GM11168 (cell line): ENCODE measurements around the gene TACR1.
"Not testable (repeated sequence)": the region's sequence is repeated elsewhere in the genome, so short reads cannot be mapped to it uniquely, and the experiment has no call there.

Experiments
- in situ Hi-C: fragments of 300-500 bp; cut with MboI; formaldehyde crosslinking; loops from one replicate; pipeline ENCODE4 v1.12.0; 2022; ENCODE audit warnings: low sequenced_read_pairs; ENCODE audit not compliant: unreplicated experiment

TACR1 gene, protein sequence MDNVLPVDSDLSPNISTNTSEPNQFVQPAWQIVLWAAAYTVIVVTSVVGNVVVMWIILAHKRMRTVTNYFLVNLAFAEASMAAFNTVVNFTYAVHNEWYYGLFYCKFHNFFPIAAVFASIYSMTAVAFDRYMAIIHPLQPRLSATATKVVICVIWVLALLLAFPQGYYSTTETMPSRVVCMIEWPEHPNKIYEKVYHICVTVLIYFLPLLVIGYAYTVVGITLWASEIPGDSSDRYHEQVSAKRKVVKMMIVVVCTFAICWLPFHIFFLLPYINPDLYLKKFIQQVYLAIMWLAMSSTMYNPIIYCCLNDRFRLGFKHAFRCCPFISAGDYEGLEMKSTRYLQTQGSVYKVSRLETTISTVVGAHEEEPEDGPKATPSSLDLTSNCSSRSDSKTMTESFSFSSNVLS

DNA sequence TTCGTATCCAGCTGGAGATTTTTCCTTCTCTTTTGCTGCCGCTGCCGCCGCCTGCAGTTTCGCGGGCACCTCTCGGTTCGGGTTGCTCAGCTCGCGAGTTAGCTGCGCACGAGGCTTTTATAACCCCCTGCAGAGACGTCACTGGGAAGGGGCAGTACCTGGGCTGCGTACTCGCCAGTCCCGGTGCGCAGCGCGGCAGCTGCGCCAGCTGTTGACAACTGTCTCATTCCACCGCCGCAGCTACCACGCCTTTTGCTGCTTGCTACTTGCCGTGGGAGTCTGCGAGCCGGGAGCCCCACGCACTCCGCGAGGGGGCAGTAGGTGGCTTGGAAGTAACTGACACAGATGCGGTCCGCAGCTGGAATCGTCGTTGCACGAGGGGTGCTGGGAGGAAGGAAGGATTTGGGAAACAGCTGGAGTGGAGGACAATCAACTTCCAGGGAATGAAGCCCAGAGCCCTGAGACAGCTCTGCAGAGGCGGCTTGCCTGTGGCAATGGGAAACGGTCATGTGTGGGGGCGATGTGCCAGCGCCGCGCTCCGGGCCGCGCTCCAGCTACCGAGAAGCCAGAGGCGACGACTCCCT is at the start of gene TACR1:
TACR1 (minus strand) TSS at position 93 of the 584 bp plus-strand sequence. CDS start 586 bp downstream, outside the sequence.
- in situ Hi-C loops = no loop called here

DNA sequence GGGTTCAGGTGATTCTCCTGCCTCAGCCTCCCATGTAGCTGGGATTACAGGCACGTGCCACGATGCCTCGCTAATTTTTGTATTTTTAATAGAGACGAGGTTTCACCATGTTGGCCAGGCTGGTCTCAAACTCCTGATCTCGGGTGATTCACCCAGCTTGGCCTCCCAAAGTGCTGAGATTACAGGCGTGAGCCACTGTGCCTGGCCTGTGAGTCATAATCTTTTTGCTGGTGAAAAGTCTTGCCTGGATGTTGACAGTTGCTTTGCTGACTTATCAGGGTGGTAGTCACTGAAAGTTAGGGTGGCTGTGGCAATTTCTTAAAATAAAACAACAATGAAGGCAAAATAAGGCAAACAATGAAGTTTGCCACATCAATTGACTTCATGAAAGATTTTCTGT is 49.3 kb upstream of the TACR1 start:
- in situ Hi-C loops = not testable (repeated sequence)

DNA sequence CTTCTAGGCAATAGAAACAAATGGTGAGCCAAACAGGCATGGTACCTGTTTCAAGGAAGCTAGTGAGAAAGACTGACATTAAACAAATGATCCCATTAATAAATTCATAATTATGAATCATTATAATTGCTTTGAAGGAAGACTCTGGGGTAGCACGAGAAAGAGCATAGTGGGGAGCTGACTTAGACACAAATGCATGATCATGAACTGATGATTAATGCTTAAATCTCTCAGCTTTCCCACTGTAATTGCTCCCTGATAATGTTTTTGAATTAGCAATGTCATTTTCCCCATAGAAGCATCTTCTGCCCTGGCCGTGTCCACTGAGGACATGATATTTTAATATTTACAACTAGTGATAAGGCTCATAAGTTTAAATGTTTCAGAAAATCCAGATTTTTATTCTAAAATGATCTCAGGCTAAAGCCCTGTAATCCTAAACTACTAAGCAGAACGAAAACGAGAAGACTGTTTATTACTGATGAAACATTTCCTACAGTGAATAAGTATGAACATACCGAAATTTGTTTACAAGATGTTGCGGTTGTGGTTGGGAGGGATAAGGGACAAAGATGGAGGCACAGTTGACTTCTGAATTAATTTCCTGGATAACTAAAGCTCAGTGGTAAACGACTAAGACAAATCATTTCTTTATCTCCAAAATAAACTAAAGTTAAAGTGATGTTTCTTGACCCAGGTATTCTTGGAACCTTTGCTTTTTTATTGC is 47.3 kb upstream of the TACR1 start:
- in situ Hi-C loops = no loop called here

DNA sequence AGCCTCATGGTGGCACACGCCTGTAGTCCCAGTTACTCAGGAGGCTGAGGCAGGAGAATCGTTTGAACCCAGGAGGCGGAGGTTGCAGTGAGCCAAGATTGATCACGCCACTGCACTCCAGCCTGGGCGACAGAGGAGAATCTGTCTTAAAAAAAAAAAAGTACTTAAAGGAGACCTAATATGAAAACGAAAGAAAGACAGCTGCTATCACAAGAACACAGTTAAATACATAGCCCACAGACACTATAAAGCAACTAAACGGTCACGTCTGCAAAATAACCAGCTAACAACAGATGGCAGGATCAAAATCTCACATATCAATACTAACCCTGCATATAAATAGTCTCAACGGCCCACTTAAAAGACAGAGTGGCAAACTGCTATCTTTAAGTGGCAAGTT is 43.9 kb upstream of the TACR1 start:
- in situ Hi-C loops = no loop called here

DNA sequence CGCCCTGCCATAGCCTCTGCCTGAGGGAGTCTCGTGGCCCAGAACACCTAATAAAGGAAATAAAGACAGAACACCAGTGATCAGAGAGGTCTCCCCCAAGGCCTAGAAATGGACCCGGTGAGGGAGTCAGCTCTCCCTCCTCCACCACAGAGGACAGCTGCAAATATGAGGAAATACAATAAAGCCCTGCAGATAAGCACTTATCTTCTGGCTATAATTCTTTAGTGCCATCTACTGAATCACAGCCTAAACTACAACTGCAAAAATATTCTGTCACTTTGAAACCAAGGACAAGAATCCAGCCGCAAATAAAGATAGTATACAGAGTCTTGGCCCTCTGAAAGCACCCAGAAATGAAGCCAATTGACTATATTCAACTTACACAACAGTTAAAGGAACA is 42.4 kb upstream of the TACR1 start:
- in situ Hi-C loops = no loop called here

DNA sequence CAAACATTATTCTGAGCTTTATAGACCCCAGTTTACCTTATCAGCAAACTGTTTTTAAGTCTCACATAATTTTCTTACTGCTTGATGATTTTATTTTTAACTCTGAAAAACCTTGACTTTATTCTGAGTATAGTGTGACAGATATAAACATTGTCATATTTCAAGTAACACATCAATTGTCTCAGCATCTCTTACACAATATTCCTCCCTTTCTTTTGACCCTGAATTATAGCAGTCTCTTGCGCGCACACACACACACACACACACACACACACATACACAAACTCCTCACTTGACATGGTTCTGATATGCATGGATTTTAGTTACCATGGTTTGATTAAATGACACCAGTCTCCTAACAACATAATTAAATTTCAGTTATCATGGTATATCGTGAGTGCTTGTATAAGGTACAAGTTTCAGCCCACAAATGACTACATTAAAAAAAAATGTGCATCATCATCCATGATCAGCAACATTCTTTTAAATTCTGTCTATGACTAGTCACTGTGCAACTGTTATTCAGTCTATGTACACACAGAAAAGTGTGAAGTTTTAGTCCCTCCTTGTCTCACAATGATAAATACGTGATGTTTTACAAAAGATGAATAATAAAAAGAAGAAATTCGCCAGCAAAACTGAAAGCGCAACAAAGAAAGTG is 39.5 kb upstream of the TACR1 start:
- in situ Hi-C loops = no loop called here

DNA sequence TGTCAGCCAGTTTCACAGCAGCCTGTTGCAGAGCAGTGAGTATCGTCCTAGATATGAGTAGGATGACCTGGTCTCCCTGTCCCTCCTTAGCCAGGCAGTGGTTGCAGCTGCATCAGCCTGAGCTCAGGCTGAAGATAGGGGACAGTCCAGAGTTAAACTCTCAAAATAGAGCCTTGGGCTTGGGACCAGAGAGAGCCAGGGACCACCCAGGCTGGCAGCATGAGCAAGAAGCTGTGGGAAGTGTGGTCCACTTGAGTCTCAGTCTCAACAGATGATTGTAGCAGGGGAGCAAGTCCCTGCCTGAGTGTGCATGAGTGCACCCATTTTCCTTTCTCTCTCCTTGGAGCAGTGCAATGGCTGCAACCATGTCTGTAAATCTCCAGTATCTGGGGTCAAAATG is 38.0 kb upstream of the TACR1 start:
- in situ Hi-C loops = no loop called here

DNA sequence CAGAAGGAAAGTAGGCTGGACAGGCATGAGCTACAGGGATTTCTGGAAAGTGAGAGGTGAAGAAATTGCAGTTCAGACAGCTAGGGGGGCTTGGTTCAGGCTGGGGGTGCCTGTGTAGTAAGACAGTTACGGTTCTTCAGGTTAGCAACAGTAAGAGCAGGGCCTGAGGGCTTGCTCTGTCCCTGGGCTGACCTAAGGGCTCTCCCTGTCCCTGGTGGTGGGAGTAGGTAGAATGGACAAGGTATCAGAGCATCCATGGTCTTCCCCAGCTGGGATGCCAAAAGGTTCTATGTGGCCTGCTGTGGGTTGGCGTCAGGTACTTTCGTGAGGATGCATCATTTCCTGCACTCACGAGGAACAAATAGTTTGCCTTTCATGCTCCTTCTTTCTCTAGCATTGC is 34.6 kb upstream of the TACR1 start:
- in situ Hi-C loops = no loop called here

DNA sequence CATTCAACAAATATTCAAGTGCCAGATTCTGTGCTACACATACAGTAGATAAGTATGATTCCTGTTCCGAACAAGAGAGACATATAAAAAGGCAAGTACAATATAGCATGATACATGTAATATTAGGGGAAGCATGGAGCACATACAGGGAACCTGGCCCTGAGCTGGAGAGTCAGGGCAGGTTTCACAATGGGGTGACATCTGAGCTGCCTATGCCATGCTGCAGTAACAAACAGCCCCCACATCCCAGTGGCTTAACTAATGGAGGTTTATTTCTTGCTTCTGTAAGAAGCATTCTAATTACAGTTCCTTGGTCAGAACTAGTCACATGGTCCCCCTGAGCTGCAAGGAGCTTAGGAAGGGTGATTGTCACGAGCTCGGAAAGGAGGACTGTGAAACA is 27.3 kb upstream of the TACR1 start:
- in situ Hi-C loops = no loop called here

DNA sequence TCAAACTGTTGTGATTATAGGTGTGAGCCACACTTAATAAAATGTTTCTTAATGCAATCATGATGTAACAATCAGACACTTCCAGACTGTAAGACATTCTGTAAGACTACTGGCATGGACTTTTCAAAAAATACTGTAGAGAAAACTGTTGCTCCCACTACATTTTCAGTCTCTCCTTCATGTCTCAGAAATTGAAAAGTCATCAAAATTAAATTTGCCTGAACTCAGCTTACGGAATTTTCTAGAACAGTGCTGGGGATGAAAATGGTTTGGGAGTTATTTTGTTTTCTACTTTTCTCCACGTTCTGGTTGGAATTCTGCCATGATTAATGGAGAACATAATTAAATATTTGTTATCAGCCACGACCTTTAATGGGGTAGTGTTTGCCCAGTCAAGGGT is 26.8 kb upstream of the TACR1 start:
- in situ Hi-C loops = no loop called here

DNA sequence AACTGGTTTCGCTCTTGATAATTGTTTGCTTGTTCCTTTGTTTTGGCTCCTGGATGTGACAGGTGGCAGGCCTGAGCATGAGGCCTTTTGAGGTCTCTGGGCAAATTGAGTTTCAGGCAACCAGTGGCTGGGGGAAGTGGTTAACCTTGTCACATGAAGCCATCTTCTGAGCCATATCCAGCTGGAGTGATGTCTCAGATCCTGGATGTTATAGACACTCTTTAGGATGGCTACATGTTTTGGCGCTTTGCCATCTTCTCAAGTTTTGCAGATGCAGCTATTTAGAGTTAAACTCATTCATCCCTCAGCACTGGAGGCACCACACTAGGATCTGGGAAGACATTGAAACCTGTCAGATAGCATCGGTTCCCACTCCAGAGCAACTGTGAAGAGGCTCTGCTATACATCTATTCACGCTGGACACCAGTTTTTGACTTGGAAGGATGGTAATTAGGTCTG is 25.3 kb upstream of the TACR1 start:
- in situ Hi-C loops = no loop called here

DNA sequence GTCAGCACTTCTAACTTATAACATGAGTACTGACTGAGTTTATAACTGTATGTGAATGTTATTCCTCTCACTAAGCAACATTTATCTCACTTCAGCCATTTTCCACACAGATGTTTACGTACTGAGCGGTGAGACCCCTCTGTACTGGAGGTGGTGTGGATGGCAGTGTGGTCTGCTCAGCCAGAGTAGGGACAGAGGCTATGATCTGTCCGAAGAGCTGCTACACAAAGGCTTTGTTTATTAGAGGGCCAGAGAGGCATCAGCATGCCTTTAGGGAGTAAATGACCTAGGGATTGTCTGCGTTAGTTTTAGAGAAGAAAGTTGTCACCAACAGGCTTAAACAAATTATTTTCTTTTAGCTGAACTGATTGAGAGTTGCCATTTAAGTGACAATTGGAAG is 23.2 kb upstream of the TACR1 start:
- in situ Hi-C loops = no loop called here

DNA sequence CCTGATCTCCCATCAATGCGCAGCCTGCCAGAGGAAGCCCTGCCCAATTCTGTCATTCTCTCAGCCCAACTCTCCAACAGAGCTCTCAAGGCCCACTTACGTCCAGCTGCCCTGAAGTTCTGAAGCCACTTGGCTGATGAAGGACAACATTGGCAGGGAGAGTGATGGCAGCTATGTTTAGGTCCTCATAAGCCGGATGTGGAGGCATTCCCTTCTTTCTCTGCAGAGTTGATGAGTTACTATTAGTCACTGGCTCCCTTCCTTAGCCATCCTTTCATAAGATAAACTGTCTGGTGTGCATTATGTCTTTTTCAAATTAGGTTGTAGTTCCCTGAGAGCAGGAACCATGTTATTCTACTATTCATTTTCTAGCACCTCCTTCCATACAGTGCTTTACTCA is 22.5 kb upstream of the TACR1 start:
- in situ Hi-C loops = no loop called here

DNA sequence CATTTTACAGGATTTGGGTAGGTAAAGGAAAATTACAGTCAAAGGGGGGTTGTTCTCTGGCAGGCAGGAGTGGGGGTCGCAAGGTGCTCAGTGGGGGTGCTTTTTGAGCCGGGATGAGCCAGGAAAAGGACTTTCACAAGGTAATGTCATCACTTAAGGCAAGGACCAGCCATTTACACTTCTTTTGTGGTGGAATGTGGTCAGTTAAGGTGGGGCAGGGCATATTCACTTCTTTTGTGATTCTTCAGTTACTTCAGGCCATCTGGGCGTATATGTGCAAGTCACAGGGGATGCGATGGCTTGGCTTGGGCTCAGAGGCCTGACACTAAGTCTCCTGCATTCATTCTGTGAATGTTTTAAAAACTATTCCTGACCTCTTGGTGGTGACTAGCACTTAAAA is 19.9 kb upstream of the TACR1 start:
- in situ Hi-C loops = not testable (repeated sequence)

DNA sequence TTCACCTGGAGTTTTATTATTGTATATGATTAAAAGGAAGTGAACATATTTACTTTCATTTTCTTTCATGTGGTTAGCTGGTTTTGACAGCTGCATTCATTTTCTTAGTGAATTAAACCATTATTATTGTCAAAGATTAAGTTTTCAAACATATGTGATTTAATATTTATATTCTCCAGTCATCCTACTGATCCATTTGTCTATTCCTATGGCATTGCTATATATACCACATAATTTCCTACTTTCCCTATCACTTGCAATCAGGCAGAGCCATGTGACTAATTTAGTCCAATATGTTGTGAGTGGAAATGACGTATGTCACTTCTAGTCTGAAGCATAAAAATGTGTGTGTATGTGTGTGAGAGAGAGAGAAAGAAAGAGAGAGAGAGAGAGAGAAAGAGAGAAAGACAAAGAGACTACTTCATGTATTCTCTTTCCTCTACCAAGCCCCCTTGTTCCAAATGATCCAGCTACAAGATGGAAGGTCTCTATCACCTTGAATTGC is 12.0 kb upstream of the TACR1 start:
- in situ Hi-C loops = no loop called here

DNA sequence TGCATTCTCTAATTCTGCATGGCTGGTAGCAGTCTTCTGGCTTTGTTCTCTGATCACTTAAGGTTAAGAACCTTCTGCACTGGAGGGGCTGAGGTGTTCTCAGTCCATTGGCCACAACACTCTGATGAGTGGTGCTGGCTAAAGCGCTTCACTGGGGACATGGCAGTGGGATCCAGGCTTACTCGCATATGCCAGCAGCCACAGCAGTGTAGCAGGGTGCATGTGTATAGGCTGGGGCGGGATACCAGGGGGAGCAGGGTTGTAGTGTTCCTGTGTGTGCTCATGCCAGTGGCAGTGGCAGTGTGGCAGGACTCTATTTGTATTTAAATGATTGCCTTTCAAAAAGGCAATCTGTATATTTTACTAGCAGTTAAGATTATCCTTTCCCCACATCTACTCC is 11.1 kb upstream of the TACR1 start:
- in situ Hi-C loops = no loop called here

DNA sequence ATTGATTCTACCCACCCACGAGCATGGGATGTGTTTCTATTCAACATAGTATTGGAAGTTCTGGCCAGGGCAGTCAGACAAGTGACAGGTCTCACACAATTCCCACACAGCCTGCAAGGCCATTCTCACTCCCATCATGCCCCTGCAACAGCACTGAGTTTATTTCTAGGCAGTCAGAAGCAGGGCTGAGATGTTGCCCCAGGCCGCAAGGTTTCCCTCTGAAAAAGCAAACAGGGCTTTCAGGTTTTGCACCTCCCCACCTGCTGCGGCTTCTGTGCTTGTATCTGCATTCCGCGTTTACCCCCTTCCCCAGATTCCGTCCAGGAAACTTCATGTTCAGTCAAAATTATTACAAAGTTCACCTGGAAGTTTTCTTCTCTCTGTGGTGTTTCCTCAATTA is 9.4 kb upstream of the TACR1 start:
- in situ Hi-C loops = no loop called here

DNA sequence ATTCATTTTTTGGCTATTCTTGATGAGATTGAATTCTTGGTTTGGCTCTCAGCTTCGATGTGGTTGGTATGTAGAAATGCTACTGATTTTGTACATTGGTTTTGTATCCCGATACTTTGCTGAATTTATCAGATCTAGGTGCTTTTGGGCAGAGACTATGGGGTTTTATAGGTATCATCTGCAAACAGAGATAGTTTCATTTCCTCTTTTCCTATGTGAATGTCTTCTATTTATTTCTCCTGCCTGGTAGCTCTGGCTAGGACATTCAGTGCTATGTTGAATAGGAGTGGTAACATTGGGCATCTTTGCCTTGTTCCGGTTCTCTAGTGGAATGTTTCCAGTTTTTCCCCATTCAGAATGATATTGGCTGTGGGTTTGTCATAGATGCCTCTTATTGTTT is 5.5 kb upstream of the TACR1 start:
- in situ Hi-C loops = no loop called here

DNA sequence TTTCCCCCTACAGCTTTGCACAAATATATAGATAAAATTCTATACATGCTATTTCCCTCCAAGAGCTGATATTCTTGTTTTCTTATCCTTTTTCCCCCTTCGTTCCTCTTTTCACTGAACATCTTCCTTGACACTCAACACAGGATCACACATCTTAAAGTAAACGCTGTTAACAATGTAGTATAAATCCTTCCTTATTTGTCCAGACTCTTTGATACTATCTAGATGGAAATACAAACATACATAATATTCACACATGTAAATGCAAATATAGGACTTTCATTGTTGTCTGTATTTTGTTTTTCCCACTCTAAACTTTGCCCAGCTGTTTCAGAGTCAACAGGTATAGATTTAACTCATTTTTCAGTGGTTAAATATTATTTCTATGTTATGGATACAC is 3.0 kb upstream of the TACR1 start:
- in situ Hi-C loops = no loop called here
